Mammary epithelial cell (primary cell): Measurements from ENCODE around the gene NACC1.

Experiments used
- CTCF ChIP-seq, 2 donors: IDR thresholded peaks in 1 of 2; conservative IDR thresholded peaks in 1 of 2; 2 replicates each; pipeline ENCODE4 v1.5.1; 2011 to 2012; ENCODE audit warnings: inconsistent platforms in 2 of 2, low read length in 2 of 2, mild to moderate bottlenecking in 2 of 2, control low read depth in 1 of 2, low read depth in 1 of 2; ENCODE audit not compliant: insufficient read depth in 1 of 2; ENCODE audit errors: extremely low read depth in 1 of 2
- EZH2 ChIP-seq: IDR thresholded peaks from 2 replicates; pipeline ENCODE4 v1.6.1; 2012; ENCODE audit warnings: low read length, inconsistent platforms, borderline replicate concordance

DNA sequence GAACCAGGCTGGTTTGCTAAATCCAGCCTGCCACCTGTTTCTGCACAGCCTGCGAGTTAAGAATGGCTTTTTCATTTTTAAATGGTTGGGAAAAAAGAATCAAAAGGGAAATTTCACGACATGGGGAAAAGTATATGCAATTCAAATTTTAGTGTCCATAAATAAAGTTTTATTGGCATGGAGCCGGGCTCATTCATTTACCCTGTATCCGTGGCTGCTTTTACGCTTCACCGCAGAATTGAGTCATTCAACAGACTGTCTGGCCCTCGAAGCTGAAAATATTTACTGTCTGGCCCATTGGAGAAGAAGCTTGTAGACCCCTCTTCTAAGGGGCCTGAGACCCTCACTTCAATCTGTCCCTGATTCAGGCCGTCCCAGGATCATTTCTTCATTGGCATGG is 58.3 kb downstream of the NACC1 start:
- TF ChIP-seq CTCF (conservative IDR thresholded peaks at IDR 0.05 in 1 of 2, IDR thresholded peaks at IDR 0.05 in 1 of 2; ENCODE audit: extremely low read depth in 1 of 2, insufficient read depth in 1 of 2, low read depth in 1 of 2, low read length in 2 of 2): no peak
- TF ChIP-seq EZH2: no peak
